Ishikawa (cell line): ENCODE results near the gene DLGAP3.

ENCODE experiments used
- CEBPB ChIP-seq: IDR thresholded peaks from 2 replicates; pipeline ENCODE4 v1.6.1; 2012
- CREB1 ChIP-seq: IDR thresholded peaks from 2 replicates; pipeline ENCODE4 v1.6.1; 2012; ENCODE audit warnings: low read depth
- EP300 ChIP-seq: IDR thresholded peaks from 2 replicates; pipeline ENCODE4 v1.6.1; 2012; ENCODE audit warnings: borderline replicate concordance
- FOXM1 ChIP-seq: IDR thresholded peaks from 2 replicates; pipeline ENCODE4 v1.6.1; 2012; ENCODE audit warnings: low read depth, borderline replicate concordance
- MAX ChIP-seq: IDR thresholded peaks from 2 replicates; pipeline ENCODE4 v1.6.1; 2012
- NFIC ChIP-seq: IDR thresholded peaks from 2 replicates; pipeline ENCODE4 v1.6.1; 2012
- RAD21 ChIP-seq: IDR thresholded peaks from 2 replicates; pipeline ENCODE4 v1.6.1; 2012; ENCODE audit warnings: low read depth
- TAF1 ChIP-seq: IDR thresholded peaks from 2 replicates; pipeline ENCODE4 v1.6.1; 2012; ENCODE audit warnings: low read depth, mild to moderate bottlenecking
- TCF12 ChIP-seq: IDR thresholded peaks from 2 replicates; pipeline ENCODE4 v1.6.1; 2012; ENCODE audit warnings: low read depth
- YY1 ChIP-seq: IDR thresholded peaks from 2 replicates; pipeline ENCODE4 v1.6.1; 2012; ENCODE audit warnings: low read depth
- ZBTB7A ChIP-seq: IDR thresholded peaks from 2 replicates; pipeline ENCODE4 v1.6.1; 2012; ENCODE audit warnings: low read depth
- TF ChIP-seq, protein P1 (sequence below): IDR thresholded peaks from 2 replicates; pipeline ENCODE4 v1.6.1; 2012; ENCODE audit warnings: low read depth, mild to moderate bottlenecking
- TF ChIP-seq, protein P2 (sequence below): IDR thresholded peaks from 2 replicates; pipeline ENCODE4 v1.6.1; 2012

GRCh38 chr1:34828611-34829010 is 100.8 kb downstream of the DLGAP3 start:
- TF ChIP-seq, protein P1, sequence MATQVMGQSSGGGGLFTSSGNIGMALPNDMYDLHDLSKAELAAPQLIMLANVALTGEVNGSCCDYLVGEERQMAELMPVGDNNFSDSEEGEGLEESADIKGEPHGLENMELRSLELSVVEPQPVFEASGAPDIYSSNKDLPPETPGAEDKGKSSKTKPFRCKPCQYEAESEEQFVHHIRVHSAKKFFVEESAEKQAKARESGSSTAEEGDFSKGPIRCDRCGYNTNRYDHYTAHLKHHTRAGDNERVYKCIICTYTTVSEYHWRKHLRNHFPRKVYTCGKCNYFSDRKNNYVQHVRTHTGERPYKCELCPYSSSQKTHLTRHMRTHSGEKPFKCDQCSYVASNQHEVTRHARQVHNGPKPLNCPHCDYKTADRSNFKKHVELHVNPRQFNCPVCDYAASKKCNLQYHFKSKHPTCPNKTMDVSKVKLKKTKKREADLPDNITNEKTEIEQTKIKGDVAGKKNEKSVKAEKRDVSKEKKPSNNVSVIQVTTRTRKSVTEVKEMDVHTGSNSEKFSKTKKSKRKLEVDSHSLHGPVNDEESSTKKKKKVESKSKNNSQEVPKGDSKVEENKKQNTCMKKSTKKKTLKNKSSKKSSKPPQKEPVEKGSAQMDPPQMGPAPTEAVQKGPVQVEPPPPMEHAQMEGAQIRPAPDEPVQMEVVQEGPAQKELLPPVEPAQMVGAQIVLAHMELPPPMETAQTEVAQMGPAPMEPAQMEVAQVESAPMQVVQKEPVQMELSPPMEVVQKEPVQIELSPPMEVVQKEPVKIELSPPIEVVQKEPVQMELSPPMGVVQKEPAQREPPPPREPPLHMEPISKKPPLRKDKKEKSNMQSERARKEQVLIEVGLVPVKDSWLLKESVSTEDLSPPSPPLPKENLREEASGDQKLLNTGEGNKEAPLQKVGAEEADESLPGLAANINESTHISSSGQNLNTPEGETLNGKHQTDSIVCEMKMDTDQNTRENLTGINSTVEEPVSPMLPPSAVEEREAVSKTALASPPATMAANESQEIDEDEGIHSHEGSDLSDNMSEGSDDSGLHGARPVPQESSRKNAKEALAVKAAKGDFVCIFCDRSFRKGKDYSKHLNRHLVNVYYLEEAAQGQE = no peak
- TF ChIP-seq TAF1 (no peak), CREB1 (no peak), CEBPB (no peak), EP300 (no peak), MAX (no peak), FOXM1 (no peak), ZBTB7A (no peak), YY1 (no peak), RAD21 (no peak), TCF12 (no peak), NFIC (no peak)
- TF ChIP-seq, protein P2, sequence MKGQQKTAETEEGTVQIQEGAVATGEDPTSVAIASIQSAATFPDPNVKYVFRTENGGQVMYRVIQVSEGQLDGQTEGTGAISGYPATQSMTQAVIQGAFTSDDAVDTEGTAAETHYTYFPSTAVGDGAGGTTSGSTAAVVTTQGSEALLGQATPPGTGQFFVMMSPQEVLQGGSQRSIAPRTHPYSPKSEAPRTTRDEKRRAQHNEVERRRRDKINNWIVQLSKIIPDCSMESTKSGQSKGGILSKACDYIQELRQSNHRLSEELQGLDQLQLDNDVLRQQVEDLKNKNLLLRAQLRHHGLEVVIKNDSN = no peak
